Measurements from ENCODE around the gene TGFBR3.

The TGFBR3 gene

DNA sequence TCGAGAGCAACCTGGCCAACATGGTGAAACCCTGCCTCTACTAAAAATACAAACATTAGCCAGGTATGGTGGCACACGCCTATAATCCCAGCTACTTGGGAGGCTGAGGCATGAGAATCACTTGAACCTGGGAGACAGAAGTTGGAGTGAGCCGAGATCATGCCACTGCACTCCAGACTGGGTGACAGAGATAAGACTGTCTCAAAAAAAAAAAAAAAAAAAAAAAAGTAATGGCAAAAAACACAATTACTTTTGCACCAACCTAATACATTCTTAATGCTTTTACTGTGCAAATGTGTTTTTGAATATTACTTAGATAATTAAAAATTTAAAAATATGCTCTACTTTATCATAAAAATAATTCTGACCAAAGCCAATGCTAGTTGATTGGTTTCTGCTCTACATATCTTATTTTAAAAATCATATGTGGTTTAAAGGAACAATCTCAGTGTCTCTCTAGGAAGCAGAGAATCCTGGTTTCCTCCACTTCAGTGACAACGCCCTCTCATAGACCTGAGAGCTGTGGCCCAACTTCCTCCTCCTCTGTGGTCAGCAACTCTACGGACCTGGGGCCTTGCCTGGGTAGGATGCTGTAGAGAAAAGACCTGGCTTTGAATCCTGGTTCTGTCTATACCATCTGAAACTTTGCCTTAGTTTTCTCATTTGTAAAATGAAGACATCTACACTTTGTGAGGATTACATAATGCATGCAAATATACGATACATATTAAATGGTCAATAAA lies 64.7 kb downstream of the TGFBR3 start:
- DNase-seq = no peak

DNA sequence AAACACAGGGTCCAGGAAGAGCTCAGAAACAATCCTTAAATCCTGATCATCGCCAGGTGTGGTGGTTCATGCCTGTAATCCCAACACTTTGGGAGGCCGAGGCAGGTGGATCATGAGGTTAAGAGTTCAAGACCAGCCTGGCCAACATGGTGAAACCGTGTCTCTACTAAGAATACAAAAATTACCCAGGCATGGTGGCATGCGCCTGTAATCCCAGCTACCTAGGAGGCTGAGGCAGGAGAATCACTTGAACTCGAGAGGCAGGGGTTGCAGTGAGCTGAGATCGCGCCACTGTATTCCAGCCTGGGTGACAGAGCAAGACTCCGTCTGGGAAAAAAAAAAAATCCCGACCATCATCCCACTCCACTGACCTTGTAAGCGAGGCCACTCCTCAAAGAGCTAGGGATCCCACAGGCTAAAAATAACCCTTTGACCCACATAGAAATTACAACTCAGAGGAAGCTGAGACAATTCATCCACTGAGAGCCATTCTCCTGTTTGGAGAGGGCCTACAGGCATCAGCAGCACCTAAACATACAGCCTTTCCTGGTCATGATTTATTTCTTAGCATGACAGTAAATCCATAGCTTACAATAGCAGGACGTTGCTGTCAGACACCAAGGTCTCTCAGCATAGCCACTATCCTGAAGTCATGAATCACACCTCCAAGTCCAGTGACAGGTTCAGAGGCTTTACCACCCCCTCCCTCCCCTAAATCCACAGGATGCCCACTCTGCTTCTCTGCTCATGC lies 66.7 kb downstream of the TGFBR3 start:
- no peak for DNase-seq

- DNase-seq = no peak
Observed at GRCh38 chr1:91818713-91818975, 67.3 kb downstream of the TGFBR3 start.

DNA sequence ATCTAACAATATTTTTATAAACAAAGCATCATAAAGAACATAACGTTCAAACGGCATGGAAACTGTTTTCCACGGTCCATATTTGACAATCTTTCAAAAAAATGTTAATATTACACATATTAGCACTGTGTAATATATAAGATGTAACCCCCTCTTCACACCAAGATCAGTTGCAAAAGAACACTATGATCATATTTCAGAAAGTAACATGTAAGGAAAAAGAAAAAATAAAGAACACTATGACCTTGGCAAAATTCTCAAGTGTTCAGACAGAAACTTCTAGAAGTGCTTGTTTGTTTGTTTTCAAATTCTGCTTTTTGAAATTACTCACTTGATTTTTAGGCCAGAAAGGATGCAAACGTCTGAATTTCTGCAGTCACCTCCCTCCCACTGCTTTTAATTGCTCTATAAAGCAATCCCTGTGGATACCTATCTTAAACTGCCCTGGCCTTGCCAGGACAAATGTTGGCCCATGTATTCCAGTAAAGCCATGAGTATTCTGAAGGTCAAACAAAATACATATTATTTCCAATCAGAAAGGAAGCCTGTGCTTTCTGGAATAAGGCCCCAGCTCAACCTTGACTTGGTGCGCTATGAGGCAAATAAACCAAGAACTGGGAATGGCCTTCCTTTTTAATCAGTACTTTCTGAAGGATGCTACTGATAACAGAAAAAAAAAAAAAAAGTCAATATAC lies 68.6 kb downstream of the TGFBR3 start:
- no peak for DNase-seq

GRCh38 chr1:91816031-91816430 lies 69.9 kb downstream of the TGFBR3 start:
- no peak for DNase-seq

- DNase-seq = no peak
Observed at GRCh38 chr1:91814448-91814847, 71.5 kb downstream of the TGFBR3 start.

GRCh38 chr1:91813813-91814212 lies 72.1 kb downstream of the TGFBR3 start:
- no peak for DNase-seq

DNA sequence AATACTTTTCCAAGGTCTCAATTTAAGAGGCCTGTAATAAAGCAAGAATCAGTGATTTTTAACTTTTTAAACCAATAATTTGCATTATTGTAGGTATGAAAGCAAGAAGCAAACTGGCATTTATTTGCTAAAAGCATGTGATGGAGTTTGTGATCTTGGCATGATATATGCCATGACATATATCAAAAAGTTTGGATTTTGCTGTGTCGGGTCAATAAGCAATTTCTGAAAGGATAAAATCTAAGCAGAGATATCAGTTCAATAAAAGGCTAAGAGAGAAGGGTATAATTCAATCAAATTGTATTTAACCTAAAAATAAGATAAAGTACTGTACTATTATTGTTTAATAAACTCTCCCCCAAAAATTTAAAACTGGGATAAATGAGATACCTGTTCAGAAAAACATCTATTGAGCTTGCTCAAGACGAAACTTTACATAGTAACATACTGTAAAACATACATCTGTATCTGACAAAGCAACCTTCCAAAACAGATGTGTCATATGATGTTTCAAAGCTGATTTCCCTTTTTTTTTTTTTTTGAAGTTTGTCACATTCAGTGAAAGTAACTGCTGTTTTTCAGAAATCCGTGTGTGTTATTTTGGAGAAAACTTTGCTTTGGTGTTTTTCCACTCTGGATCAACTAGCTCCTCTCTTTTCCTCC lies 74.5 kb downstream of the TGFBR3 start:
- DNase-seq = no peak

- DNase-seq = no peak
Observed at GRCh38 chr1:91809317-91809716, 76.6 kb downstream of the TGFBR3 start.

GRCh38 chr1:91807921-91808620 lies 77.9 kb downstream of the TGFBR3 start:
- no peak for DNase-seq

GRCh38 chr1:91806769-91807700 lies 78.9 kb downstream of the TGFBR3 start:
- no peak for DNase-seq

GRCh38 chr1:91806181-91806768 lies 79.7 kb downstream of the TGFBR3 start:
- DNase-seq = no peak

DNA sequence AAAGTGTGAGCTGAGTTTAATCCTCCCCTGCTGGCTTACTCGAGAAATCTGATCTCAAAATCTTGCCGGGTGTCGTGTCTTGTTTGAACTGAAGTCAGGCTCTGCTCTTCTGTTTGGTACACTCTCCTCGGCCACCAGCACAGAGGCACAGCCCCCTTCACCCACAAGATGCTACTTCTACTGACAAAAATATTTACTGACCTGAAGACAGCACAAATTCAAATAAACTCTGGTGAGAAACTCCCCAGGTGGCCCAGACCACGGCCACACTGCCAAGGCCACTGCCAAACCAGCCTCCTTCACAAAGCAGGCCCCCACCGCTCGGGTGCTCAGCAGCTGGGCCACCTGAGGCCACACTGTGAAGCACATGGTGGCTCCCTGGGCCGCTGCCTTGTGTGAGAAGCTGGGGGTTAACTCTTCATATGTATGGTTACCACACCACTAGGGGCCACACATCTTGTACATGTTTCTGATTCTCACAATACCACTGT lies 80.6 kb downstream of the TGFBR3 start:
- DNase-seq = peak in 1 of 6 experiments; percentile 9

DNA sequence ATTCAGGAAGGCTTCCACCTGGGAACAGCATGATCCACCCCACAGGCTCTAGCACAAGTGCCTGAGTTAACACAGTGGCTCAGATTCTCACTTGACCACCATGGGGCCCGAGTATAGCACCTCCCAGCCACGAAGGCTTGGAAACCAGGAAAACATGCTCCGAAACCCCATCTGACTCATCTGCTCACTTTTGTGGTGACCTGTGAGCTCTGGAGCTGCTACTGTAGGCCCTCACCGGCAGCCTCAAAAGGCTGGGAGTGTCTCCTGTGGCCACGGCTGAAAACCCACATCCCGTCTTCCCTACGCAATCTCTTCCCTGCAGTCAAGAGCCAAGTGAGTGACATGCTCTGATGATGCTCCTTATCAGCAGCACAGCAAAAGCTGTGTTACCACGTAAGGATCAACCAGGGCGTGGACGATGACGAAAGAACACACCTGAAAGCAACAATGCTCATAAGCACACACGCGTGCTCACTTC lies 81.4 kb downstream of the TGFBR3 start:
- peak; percentile 78 to 97 (median 88) for DNase-seq

GRCh38 chr1:91803847-91804545 lies 82.0 kb downstream of the TGFBR3 start:
- peak; percentile 69 to 90 (median 88) for DNase-seq

GRCh38 chr1:91803123-91803522 lies 82.8 kb downstream of the TGFBR3 start:
- DNase-seq = no peak

DNA sequence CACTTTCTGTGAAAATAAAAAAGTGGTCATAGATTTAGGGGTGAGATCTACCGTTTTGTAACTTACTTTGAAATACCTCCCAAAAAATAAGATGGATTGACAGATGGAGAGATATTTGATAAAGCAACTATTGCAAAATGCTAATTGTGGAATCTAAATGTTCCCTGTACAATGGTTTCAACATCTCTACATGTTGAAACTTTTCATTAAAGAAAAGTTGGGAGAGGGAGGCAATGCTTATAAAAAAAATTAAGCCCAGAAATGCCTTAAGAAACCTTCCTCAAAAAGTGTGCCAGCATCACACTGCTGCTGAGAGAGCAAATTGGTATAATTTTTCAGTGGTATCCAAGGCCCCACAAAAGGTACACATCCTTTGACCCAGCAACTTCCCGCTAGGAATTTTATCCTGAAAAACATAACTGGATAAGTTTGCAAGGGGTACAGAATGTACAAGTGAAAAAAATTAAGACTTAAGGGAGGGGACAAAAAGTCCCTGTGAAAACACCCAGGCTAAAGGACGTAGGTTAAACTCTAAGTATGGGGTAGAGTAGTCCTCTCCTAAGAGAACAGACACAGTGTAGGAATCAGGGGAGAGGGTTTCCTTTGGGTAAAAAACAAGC lies 84.3 kb downstream of the TGFBR3 start:
- DNase-seq = no peak

GRCh38 chr1:91799863-91800262 lies 86.1 kb downstream of the TGFBR3 start:
- DNase-seq = no peak

DNA sequence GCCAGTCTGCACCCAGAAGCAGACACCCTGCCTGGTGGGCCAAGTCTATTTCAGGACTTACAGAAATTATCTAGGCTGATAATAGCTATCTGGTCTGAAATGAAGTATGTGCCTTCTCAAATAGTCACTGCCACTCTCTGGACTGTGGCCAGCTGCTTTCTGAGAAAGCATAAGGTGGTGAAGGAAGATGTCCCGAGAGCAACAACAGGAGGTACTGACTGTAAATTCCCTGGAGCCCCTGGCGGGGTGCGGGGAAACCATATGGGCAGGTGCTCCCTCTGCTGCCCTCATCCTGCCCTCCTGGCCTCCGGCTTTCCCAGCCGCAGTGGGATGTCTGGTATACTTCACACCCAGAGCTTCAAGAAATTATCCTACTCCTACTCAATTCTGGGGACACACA lies 86.8 kb downstream of the TGFBR3 start:
- DNase-seq = no peak

GRCh38 chr1:91798740-91799139 lies 87.2 kb downstream of the TGFBR3 start:
- DNase-seq = no peak

Measured in stimulated activated naive CD4-positive, alpha-beta T cell (primary cell).